ENCODE results near the gene TGM3.

The TGM3 gene

DNA sequence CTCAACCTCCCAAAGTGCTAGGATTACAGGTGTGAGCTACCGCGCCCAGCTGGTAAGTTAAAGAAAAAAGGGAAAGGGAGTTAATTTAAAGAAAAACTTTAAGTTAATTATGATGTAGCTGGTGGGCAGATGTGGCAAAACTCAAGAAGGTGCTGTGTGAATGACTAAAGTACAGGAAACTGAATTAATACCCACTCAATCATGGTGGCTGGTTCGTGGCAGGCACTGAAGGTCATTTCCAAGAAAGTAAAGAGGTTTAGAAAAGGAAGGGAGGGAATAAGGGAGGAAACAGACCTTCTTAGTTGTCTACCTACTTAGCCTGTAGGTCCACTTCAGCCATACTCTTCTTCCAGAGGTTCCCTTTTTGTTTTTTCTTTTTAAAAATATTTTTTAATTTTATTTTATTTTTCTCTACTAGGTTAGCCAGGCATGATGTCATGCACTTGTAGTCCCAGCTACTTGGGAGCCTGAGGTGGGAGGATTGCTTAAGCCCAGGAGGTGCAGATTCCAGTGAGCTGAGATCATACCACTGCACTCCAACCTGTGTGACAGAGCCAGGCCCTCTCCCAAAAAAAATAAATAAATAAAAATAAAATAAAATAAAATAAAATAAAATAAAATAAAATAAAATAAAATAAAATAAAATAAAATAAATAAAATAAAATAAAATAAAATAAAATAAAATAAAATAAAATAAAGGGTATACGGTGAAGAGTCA, 11.9 kb upstream of the TGM3 start:
- DNase-seq (ENCODE audit: extremely low read depth in 1 of 2, low read depth in 1 of 2) = no peak

DNA sequence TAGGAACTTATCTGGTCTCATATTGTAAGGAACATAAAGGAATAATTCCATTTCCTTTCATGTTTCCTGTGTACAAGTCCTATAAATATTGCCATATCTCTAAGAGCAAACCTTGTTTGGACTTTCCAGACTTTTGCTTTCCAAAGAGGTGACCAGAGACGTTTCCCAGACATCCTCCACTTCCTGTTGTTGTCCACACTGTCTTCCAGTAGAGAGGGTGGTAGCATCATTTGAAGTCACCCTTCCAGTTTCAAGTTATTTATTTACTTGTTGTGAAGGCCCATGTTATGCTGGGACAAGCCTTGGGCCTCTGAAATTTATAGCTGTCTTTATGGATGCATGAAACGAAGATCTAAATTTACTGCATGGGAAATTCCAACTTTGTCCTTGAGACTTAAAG, 10.6 kb upstream of the TGM3 start:
- DNase-seq (ENCODE audit: extremely low read depth in 1 of 2, low read depth in 1 of 2) = no peak

DNA sequence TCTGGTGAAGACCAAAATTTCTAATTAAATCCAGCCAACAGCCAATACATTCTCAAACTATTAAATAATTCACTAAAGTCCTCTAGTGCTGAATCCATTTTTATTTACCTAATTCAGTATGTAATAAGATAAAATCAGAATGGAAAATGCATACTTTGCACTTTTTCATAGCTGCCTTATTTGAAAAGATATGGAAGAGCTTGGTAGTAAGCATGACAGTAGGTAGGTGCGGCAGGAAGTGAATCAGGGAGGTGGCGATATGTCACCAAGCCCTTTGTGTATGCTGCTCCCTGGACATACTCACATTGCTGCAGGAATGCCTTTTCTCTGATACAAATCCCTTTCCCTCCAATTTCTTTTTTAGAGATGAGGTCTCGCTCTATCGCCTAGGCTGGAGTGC, 10.2 kb upstream of the TGM3 start:
- DNase-seq (ENCODE audit: extremely low read depth in 1 of 2, low read depth in 1 of 2) = no peak

DNA sequence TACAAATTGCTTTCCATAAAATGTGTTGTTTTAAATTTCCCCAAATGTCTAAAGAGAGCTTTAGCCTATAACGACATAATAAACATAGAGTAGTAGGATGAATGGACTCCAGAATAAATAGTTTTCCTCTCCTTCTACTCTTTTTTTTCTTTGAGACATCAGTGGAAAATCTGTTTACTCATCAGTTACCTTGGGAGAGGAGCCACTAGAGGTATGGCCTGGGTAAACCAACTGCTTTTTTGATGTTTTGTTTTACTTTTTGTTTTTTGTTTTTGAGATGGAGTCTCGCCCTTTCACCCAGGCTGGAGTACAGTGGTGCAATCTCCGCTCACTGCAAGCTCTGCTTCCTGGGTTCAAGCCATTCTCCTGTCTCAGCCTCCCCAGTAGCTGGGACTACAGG, 8.3 kb upstream of the TGM3 start:
- no peak for DNase-seq (ENCODE audit: extremely low read depth in 1 of 2, low read depth in 1 of 2)

DNA sequence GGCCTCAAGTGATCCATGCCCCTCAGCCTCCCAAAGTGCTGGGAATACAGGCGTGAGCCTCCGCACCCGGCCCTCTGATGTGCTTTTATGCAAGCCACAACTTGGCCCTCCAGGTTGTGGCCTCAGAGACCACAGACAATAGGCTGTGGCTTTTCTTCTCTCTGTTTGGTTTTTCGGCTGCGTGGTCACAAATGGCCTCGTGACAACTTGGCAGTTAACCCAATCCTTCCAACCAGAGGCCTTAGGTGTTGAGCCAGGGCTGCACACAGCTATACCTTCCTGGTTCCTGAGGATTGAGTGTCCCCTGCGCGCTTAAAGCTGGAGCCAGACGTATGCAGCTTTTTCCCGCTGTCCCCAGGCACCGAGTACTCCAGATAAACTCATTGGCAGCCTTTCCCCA, 6.3 kb upstream of the TGM3 start:
- DNase-seq (ENCODE audit: extremely low read depth in 1 of 2, low read depth in 1 of 2) = no peak

DNA sequence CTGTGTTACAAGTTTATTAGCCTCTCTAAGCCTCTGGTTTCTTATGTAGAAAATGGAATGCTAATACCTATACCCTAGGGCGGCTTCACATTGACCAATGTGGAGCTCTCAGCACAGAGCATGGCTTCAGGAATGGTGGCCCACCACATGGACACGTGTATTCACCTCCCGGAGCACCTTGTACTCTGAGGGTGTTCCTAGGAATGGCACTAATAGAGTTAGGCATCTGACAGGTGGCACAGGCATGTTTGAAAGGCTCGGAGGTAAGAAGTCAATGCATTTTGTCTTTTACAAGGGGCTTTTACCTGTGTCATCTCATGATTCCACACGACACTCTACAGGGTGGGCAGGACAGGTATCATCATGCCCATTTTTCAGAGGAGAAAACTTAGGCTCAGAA, 5.3 kb upstream of the TGM3 start:
- DNase-seq (ENCODE audit: extremely low read depth in 1 of 2, low read depth in 1 of 2) = no peak

DNA sequence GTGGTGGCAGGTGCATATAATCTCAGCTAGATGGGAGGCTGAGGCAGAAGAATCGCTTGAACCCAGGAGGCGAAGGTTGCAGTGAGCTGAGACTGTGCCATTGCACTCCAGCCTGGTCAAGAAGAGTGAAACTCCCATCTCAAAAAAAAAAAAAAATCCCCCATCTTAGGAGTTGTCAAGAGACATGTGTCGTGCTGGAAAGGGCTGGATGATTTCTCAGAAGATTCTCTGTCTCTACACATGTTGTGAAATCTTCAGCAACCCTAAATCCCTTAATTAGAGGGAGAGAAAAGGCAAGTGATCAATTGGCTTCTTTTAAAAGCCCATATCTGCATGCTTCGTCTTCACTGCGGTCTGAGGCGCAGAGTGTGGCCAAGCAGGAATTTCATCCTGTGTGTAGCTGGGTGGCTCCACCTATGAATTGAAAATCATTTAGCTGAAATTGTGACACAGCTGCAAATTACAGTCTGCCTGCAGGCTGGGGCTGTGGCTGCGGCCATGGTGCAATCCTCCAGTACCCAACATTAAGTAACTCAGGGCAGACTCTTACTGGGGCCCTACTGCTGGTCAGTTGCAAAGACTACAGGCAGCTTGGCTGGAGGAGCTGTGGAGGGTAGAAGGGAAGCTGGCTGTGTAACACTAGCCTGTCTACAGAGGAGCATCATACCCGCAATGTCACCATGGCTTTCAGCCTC, 3.2 kb upstream of the TGM3 start:
- DNase-seq (ENCODE audit: extremely low read depth in 1 of 2, low read depth in 1 of 2) = no peak

DNA sequence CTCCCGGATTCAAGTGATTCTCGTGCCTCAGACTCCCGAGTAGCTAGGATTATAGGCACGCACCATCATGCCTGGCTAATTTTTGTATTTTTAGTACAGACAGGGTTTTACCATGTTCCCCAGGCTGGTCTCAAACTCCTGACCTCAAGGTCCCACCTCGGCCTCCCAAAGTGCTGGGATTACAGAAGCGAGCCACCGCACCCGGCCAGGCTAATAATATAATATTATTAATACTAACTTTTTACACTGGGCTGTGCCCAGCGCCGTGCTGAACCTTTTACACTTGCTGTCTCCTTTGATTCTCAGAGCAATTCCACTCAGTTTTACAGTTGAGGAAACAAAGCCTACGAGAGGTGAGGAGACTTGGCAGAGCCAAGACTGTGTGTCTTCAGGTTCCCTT, 2.3 kb upstream of the TGM3 start:
- no peak for DNase-seq (ENCODE audit: extremely low read depth in 1 of 2, low read depth in 1 of 2)

DNA sequence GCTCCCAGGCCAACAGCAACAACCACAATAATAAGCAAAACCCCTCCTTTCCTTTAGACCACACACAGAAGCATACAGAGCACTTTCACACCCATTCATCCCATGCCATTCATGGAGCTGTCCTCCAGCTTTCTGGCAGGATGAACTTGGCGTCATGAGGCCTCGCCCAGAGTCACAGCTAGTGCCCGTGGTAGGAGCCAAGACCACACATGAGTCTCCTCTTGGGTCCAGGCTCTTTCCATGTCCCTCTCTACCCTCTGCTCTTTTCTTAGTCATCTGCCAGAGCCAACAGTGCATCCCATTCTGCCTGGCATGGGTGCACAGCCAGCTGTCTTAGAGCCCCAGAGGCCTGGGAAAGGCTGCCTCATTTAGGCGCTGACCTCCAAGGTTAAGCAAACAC, 1.8 kb upstream of the TGM3 start:
- DNase-seq (ENCODE audit: extremely low read depth in 1 of 2, low read depth in 1 of 2) = no peak

DNA sequence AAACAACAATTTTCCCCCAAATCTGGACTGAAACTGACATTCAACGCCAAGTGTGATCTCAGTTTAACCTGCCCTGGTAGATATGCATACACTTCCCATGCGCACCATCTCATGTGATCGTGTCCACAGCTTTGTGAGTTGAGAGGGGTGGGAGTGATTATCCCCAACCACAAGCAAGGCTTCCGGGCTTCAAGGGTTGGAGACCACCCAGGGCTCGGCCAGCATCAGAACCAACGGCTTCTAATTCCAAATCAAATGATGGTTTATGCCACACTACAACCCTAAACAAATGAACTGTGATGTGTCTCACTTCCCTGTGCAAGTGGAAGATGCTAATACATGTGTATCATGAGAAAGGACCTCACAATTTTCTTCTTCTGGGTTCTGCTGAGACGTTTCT, 515 bp upstream of the TGM3 start:
- no peak for DNase-seq (ENCODE audit: extremely low read depth in 1 of 2, low read depth in 1 of 2)

DNA sequence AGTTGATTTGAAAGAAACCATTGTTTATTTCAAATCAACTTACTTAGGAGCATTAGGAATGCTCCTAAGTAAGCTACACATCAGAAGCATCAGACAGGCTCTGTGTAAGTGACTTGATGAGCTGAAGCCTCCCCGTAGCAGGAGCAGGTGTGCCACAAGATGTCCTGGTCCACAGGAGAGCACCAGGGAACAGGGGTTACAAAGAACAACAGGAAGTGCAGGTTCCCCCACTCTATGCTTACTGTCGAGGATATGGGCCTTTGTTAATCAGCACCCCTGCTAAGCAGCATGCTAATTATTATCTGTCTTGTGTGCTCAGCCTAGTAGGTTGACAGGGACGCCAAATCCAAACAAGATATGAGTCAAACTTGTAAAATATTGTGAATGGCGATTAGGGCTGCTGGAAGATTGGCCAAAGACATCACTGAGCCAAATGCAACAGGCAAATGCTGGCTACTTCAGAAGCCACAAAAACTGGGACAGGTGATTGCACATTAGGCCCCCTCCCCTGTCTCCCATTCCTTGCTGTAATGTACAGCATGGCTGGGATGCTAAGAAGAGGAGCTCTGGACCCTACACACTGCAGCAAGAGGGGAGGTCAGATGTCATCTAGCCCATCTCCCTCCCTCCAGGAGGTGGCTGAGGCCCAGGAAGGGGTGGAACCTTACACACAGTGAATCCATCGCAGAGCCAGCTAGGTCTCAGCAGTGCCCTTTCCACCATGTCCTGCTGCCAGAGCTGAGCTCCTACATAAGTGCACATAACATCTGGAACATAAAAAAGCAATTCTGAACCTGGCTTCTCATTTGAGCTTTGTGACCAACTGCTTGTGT, 939 bp downstream of the TGM3 start:
- DNase-seq (ENCODE audit: extremely low read depth in 1 of 2, low read depth in 1 of 2) = no peak

DNA sequence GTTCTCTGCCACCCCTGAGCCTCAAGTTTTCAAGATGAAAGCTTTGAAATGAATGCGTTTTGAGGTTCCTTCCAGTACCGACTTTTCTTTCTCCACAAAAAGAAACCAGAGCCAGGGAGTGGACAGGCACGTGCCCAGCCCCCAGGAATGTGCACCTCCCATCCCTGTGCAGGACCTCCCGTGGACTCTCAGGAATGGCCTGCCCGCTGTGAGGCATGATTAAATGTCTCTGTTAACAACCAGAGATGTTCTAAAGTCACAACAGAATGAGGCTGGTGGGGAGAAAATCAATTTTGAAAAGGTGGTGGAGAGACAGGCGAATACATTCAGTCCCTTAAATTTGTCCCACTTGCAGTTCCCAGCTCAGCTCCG, 1.5 kb downstream of the TGM3 start:
- DNase-seq (ENCODE audit: extremely low read depth in 1 of 2, low read depth in 1 of 2) = no peak

DNA sequence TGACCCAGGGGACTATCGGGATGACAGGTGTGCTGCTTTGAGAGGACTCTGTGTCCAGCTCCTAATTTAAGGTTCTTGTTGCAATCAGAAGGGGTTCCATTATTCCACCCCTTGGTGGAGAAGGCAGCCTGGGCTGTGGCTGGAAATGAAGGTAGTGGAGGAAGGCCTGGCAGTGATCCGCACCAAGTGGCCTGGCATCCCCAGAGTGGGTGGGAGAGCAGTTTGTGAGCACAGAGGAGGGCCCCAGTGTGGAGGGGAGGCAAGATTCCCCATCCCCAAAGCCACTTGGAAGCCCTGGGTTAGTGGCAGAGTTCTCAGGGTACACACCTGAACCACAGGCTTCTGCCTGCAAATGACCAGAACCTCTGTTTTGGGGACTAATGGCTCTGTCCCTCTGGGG, 2.3 kb downstream of the TGM3 start:
- no peak for DNase-seq (ENCODE audit: extremely low read depth in 1 of 2, low read depth in 1 of 2)

DNA sequence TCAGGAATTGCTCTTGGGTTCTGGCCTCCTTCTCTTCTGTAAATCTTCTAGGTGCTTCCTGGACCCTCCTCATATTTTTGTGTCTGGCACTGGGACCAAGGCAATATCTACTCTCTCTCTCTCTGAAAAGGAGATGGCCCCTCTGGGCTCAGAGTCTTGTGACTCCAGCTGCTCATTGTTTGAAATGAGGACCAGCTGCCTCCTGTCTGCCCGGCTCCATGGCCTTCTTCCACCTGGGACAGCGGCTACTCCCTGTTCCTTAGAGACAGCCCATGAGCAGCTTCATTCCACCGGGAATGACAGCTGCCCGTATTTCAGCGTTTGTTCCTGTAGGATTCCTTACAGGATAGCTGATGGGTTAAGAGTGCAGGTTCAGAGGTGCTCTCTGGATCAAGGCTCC, 2.9 kb downstream of the TGM3 start:
- no peak for DNase-seq (ENCODE audit: extremely low read depth in 1 of 2, low read depth in 1 of 2)

DNA sequence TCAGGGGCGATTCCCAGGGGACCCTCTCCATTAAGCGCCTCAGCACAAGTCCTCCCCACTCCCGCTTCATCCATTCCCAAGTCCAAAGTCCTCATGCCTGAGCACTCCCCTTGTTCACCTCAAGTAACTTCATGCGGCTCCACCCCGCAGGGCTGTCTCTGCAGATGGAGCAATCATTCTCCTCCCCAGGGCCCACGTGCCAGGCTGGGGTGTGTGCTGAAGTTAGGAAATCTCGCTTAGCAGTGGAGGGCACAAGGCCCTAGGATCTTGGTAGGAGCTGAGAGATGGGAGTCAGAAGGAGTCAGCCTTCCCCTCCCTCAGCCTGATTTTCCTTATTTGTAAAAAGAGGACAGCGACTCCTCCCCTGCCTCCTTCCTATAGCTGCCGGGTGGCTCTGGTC, 3.5 kb downstream of the TGM3 start:
- no peak for DNase-seq (ENCODE audit: extremely low read depth in 1 of 2, low read depth in 1 of 2)

DNA sequence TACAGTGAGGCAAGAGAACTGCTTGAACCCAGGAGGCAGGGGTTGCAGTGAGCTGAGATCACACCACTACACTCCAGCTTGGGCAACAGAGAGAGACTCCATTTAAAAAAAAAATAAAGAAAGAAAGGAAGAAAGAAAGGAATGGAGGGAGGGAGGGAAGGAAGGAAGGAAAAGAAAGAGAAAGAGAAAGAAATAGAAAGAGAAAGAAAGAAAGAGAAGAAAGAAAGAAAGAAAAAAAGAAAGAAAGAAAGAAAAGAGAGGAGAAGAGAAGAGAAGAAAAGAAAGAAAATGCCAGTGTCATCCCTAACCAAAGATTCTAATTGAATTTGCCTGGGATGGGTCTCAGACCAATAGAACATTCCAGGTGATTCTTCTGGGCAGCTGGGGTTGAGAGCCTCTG, 4.2 kb downstream of the TGM3 start:
- DNase-seq (ENCODE audit: extremely low read depth in 1 of 2, low read depth in 1 of 2) = no peak

DNA sequence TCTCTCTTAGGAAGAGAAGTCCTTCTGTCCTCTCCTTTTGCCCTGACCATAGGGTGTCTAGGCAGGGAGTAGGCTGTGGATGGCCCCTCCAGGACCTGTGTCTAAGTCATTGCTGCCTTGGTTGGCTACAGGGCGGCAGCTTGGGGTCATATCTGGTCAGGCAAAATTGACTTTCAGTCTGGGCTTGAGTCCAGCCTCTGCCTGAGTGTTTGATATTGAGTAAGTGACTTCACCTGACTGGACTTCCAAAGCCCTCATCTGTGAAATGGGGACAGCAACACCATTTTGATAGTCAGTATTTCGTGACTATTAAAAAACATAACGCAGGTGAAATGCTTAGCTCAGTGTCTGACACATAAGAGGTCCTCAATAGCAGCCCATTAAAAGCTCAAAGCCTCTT, 4.6 kb downstream of the TGM3 start:
- DNase-seq (ENCODE audit: extremely low read depth in 1 of 2, low read depth in 1 of 2) = no peak

DNA sequence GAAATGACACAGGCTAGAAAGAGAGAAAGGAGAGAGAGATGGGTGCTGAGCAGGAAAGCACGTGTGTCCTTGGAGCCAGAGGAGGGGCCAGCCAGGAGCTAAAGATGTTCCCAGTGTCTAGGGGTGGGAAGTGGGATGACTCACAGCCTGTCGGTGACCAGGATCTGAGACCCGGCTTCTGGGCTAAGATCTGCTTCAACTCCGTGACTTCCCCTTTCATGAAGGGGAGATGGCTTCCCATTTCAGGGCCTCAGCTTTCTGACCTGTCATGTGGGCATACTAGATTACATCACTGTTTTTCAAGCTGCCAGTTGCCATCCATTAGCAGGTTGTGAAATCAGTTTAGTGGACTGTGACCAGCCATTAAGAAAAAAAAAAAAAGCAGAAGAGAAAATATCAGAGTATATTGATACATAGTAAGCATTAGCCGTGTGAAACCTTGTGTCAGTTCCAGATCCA, 5.4 kb downstream of the TGM3 start:
- DNase-seq (ENCODE audit: extremely low read depth in 1 of 2, low read depth in 1 of 2) = no peak

DNA sequence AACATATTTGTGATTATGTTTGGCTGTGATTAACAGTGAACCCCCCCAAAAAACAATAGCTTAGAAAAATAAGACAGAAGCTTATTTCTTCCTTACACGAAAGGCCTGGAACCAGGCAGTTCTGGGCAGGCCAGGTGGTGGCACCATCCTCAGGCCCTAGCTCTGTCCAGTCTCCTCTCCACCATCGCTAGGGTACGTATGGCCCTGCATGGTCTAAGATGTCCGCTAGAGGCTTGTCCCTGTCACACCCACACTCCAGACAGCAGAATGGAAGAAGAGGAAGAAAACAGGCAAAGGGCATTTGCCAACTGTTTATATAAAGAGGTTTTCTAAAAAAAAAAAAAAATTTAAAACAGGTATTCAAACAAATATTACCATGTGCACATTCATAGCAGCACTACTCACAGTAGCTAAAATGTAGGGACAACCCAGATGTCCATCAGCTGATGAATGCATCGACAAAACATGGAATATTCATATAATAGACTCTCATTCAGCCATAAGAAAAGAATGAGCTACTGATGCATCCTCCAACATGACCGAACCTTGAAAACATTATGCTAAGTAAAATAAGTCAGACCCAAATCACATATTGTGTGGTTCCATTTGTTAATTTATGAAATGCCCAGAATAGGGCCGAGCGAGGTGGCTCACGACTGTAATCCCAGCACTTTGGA, 6.7 kb downstream of the TGM3 start:
- no peak for DNase-seq (ENCODE audit: extremely low read depth in 1 of 2, low read depth in 1 of 2)

DNA sequence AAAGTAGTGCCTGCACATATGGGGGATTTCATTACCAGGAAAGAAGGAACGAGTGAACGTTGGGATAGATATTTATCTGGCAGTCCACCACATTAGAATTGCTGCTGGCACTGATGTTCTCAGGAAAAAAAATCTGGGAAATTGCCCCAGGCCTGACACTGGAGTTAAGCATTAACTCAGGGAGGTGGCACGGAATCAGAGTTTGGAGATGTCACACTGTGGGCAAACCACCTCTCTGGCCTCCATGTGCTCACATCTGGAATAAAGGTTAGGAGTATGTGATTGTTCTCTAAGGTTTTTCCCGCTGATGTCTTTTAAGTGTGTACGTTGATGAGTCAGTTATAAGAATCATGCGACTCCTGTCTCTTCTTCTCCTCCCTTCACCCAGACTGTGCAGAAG, 7.9 kb downstream of the TGM3 start:
- no peak for DNase-seq (ENCODE audit: extremely low read depth in 1 of 2, low read depth in 1 of 2)

DNA sequence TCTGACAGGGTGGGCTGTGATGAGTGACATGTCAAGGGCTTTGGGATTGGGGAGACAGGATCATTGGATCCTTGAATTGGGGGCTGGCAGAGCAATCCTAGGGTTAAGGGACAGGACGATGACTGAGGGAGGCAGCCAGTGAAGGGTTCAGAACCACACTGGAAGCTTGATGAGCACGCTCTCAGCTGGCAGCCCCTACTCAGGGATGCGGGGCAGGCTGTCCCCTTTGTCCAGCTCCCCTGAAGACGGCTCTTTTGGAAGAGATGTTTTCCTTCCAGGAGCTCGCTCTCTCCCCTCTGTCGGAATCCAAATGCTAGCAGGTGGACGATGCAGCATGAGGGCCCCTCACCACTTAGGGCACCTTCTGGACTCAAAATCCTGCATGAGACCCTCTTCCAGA, 8.4 kb downstream of the TGM3 start:
- no peak for DNase-seq (ENCODE audit: extremely low read depth in 1 of 2, low read depth in 1 of 2)
